SKM-1 treated with dmso at 0.1 percent for 144 hours (cell line): ENCODE results near the gene TSC2.

Experiments
- DNase-seq: peaks from one replicate; lab custom pipeline; 2025; ENCODE audit not compliant: unreplicated experiment; lab: John Stamatoyannopoulos, UW

TSC2 gene

GRCh38 chr16:2063861-2064260 lies 16.1 kb downstream of the TSC2 start:
- DNase-seq, result no peak

- DNase-seq, result no peak
These were observed 16.7 kb downstream of the TSC2 start for GRCh38 chr16:2064368-2064945.

- DNase-seq, result no peak
These were observed 18.4 kb downstream of the TSC2 start for GRCh38 chr16:2066139-2066538.

GRCh38 chr16:2070576-2071453 lies 23.0 kb downstream of the TSC2 start:
- DNase-seq, result no peak

DNA sequence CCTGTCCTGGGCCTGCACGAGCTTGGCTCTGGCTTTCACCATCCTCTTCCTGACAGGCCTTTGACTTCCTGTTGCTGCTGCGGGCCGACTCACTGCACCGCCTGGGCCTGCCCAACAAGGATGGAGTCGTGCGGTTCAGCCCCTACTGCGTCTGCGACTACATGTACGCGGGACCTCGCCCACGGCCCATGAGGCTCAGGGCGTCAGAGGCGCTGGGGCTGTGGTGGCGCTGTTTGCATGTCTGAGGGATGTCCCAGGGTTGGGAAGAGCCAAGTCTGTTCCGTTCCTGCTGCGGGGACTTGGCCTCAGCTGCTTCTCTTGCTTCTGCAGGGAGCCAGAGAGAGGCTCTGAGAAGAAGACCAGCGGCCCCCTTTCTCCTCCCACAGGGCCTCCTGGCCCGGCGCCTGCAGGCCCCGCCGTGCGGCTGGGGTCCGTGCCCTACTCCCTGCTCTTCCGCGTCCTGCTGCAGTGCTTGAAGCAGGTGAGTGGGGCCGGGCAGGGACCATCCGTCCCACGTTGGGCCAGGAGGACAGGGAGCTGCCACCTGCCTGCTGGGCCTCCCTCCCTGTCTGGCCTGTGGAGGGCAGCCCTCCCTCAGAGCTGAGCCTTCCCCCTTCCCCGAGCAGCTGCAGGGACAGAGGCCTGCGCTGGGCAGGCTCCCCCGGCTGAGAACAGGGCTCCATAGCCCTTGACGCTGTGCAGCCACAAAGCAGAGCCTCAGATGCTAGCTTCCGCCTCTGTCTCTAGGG lies 23.8 kb downstream of the TSC2 start:
- DNase-seq, result no peak

DNA sequence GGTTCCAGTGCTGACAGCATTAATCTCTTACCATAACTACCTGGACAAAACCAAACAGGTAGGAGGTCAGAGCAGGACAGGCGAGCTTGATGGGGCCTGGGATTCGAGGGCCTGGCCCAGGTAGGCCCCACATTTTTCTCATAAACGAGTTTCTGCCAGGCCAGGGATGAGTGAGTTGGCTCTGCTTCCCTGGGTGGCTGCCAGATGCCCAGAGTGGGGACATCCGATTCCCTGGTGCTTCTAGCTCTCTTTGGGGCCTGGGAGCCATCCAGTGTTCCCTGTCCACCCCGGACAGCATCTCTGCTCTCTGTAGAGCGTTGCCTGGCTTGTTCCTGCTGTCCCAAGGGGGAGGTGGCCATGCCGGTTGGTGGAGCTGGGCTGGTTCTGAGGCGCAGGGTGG lies 25.1 kb downstream of the TSC2 start:
- DNase-seq, result no peak

GRCh38 chr16:2074071-2074470 lies 26.3 kb downstream of the TSC2 start:
- no peak for DNase-seq

- DNase-seq, result no peak
These were observed 27.8 kb downstream of the TSC2 start for GRCh38 chr16:2075631-2076030.

- no peak for DNase-seq
These were observed 28.5 kb downstream of the TSC2 start for GRCh38 chr16:2076072-2076865.

GRCh38 chr16:2077016-2077415 lies 29.2 kb downstream of the TSC2 start:
- no peak for DNase-seq

DNA sequence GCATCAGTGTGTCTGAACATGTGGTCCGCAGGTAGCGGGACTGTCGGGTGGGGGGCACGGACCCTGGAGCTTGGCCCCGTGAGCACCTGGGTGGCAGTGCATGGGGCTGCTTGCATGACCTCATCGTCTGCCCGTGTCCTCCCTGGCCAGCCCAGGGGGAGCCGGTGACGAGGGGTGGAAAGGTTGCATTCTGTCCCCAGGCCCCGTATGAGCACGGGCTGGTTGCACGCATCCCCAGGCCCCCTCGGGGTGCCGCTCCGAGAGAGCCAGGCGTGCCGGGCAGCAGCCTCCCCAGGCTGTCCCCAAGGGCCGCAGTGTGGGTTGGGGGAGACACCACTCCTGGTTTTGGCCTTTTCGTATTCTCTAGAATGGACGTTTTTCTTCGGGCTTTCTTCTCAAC lies 29.9 kb downstream of the TSC2 start:
- no peak for DNase-seq

GRCh38 chr16:2078096-2078495 lies 30.3 kb downstream of the TSC2 start:
- DNase-seq, result no peak

- no peak for DNase-seq
These were observed 30.9 kb downstream of the TSC2 start for GRCh38 chr16:2078691-2079090.

- DNase-seq, result no peak
These were observed 31.6 kb downstream of the TSC2 start for GRCh38 chr16:2079311-2079800.

DNA sequence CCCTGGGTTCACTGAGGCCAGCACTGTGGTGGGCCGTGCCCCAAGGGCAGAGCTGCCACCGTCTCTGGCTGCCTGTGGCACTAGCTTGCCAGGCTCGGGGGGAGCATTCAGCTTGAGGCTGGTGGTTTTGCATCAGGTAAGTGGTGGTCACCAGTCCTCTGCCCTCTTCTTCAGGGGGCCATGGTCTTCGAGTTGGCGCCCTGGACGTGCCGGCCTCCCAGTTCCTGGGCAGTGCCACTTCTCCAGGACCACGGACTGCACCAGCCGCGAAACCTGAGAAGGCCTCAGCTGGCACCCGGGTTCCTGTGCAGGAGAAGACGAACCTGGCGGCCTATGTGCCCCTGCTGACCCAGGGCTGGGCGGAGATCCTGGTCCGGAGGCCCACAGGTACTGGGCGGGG lies 32.2 kb downstream of the TSC2 start:
- DNase-seq, result no peak

DNA sequence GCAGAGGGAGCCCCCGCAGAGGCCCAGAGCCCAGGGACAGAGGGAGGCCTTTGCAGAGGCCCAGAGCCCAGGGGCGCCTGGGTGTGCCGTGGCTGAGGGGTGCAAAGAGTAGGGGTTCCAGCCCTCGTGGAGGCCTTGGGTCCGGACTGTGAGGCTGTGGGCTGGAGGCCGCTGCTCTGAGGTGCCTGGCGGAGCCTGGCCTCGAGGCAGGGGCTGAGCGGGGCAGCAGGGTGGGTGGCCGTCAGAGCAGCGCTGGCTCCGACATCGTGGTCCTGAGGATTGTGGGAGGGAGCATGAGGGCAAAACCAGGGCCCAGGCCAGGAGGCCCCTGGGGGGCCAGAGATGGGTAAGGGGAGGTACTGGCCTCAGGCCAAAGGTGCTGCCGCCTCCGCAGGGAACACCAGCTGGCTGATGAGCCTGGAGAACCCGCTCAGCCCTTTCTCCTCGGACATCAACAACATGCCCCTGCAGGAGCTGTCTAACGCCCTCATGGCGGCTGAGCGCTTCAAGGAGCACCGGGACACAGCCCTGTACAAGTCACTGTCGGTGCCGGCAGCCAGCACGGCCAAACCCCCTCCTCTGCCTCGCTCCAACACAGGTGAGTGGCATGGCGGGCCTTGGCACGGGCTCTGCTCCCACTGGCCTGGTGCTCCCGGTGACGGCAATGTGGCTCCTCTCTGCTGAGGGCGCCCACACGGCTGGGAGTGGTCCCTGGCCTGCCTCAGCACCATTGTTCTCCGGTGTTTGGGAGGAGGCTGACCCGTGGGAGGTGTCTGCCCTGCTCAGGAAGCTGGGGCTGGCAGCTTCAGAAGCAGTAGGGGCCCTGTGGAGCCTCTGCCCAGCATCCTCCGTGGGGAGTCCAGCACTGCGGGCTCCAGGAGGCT lies 33.7 kb downstream of the TSC2 start:
- DNase-seq, result no peak

GRCh38 chr16:2082171-2082982 lies 34.6 kb downstream of the TSC2 start:
- DNase-seq, result no peak

- no peak for DNase-seq
These were observed 35.2 kb downstream of the TSC2 start for GRCh38 chr16:2082983-2083364.

DNA sequence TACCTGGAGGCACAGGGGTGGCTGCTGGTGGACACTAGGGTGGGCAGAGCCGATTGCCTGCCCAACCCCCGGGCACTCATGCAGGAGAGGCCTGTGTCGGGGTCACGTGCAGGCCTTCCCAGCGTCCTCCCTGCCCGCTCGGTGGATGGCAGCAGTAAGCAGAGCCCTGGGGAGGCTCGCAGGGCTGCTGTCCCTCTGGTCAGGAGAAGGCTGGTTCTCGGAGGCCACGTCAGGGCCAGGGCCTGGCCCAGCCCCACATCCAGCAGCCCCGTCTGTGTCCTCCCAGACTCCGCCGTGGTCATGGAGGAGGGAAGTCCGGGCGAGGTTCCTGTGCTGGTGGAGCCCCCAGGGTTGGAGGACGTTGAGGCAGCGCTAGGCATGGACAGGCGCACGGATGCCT lies 35.6 kb downstream of the TSC2 start:
- no peak for DNase-seq
